DND-41 (cell line): ENCODE measurements around the gene CDK19.
A peak's percentile ranks its signal among the peaks of the same experiment; 100 is the strongest.

Experiments used
- ATAC-seq: fragments of 200-7000 bp; cut with Tn5 transposase; 3 replicates; pipeline ENCODE4 v1.9.1; 2021; ENCODE audit warnings: low read depth; ENCODE audit not compliant: insufficient read depth
- DNase-seq: peaks from one replicate; pipeline ENCODE4 v3.0.0-alpha.2; 2020
- H2AFZ ChIP-seq: 2 replicates; pipeline ENCODE4 v1.6.0; 2012; ENCODE audit warnings: low read depth, low read length
- H3K27ac ChIP-seq: 2 replicates; pipeline ENCODE4 v1.5.1; 2012; ENCODE audit warnings: low read length, inconsistent platforms
- H3K27me3 ChIP-seq: fragments of 200-600 bp; sonication (generic); 2 replicates; pipeline ENCODE4 v1.6.0; 2012; ENCODE audit warnings: low read length, mild to moderate bottlenecking, inconsistent platforms; ENCODE audit not compliant: insufficient read depth, poor library complexity
- H3K36me3 ChIP-seq: 2 replicates; pipeline ENCODE4 v1.5.1; 2012; ENCODE audit warnings: low read length, inconsistent platforms; ENCODE audit not compliant: insufficient read depth
- H3K4me1 ChIP-seq: 2 replicates; pipeline ENCODE4 v1.5.1; 2012; ENCODE audit warnings: mild to moderate bottlenecking, low read length; ENCODE audit not compliant: insufficient read depth
- H3K4me2 ChIP-seq: 2 replicates; pipeline ENCODE4 v1.6.0; 2012; ENCODE audit warnings: mild to moderate bottlenecking, moderate library complexity, low read length, inconsistent platforms; ENCODE audit not compliant: insufficient read depth
- H3K4me3 ChIP-seq, 2 experiments: fragments of 200-600 bp in 1 of 2; shearing (Covaris generic) in 1 of 2; 2 replicates each; pipeline ENCODE4 v1.5.1; 2012 to 2016; ENCODE audit warnings: inconsistent platforms in 2 of 2, low read length in 2 of 2, mild to moderate bottlenecking in 2 of 2, low read depth in 1 of 2, moderate library complexity in 1 of 2
- H3K79me2 ChIP-seq: 2 replicates; pipeline ENCODE4 v1.6.0; 2012; ENCODE audit warnings: low read length, inconsistent platforms; ENCODE audit not compliant: insufficient read depth
- H3K9ac ChIP-seq: 2 replicates; pipeline ENCODE4 v1.6.0; 2012; ENCODE audit warnings: low read depth, mild to moderate bottlenecking, inconsistent platforms, low read length, moderate library complexity
- H3K9me3 ChIP-seq: 2 replicates; pipeline ENCODE4 v1.5.1; 2012; ENCODE audit warnings: low read length, moderate library complexity, mild to moderate bottlenecking, inconsistent platforms; ENCODE audit not compliant: insufficient read depth, severe bottlenecking
- H4K20me1 ChIP-seq: 2 replicates; pipeline ENCODE4 v1.6.0; 2012; ENCODE audit warnings: low read length; ENCODE audit not compliant: insufficient read depth
- CTCF ChIP-seq: IDR thresholded peaks from 2 replicates; pipeline ENCODE4 v1.5.1; 2012; ENCODE audit warnings: borderline replicate concordance, low read length, moderate library complexity, mild to moderate bottlenecking; ENCODE audit not compliant: poor library complexity, severe bottlenecking; ENCODE audit errors: extremely low read depth
- EZH2 ChIP-seq: IDR thresholded peaks from 3 replicates; pipeline ENCODE4 v1.6.1; 2012; ENCODE audit warnings: borderline replicate concordance, low read depth, mild to moderate bottlenecking, moderate library complexity, low read length, inconsistent platforms; ENCODE audit not compliant: severe bottlenecking

The CDK19 gene

GRCh38 chr6:110560239-110561007 is 254.8 kb downstream of the CDK19 start:
- H2AFZ ChIP-seq: peak overlapping the region; percentile 64
- no peak overlapping the region for H3K4me3 ChIP-seq
- no peaks in the 10 kb centered on the region for H3K36me3 ChIP-seq
- peak overlapping the region; percentile 65 for H3K27ac ChIP-seq
- H4K20me1 ChIP-seq: no peaks in the 10 kb centered on the region
- ATAC-seq (peak; percentile 95), DNase-seq (peak; percentile 78)
- H3K4me1 ChIP-seq: peaks cover 30% of the 10 kb centered on the region
- no peak for TF ChIP-seq EZH2
- TF ChIP-seq CTCF: no peak
- no peaks in the 10 kb centered on the region for H3K79me2 ChIP-seq
- no peaks in the 10 kb centered on the region for H3K9me3 ChIP-seq
- no peaks in the 10 kb centered on the region for H3K27me3 ChIP-seq
- no peak overlapping the region for H3K9ac ChIP-seq
- H3K4me2 ChIP-seq: peak overlapping the region; percentile 47
